GM21717 (cell line): Measurements from ENCODE around the gene ROBO2.

ENCODE experiments used
- ATAC-seq: cut with Tn5 transposase; IDR thresholded peaks from one replicate; pipeline ENCODE4 v1.9.1; 2021; ENCODE audit warnings: mild to moderate bottlenecking, moderate library complexity; ENCODE audit not compliant: unreplicated experiment

Gene ROBO2

DNA sequence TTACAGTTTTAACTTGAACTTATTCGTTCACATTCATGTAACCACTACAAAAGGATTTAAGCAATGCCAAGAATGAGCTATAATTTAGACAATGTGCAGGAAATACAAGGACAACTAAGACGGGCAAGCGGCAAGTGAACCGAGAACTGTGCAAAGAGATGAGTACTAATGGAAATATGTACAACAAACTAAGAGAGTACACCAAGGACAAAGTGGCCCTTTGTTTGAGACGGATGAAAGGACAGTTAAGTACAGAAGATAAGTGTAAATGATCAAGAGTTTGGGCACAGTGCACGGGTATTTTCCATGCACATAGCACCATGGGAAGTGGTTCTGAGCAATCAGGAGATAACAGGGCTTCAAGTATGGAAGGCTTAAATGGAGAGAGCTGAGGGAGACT is 281.7 kb downstream of the ROBO2 start:
- ATAC-seq: no peak

- no peak for ATAC-seq
These were observed 283.7 kb downstream of the ROBO2 start for GRCh38 chr3:77323626-77324025.

DNA sequence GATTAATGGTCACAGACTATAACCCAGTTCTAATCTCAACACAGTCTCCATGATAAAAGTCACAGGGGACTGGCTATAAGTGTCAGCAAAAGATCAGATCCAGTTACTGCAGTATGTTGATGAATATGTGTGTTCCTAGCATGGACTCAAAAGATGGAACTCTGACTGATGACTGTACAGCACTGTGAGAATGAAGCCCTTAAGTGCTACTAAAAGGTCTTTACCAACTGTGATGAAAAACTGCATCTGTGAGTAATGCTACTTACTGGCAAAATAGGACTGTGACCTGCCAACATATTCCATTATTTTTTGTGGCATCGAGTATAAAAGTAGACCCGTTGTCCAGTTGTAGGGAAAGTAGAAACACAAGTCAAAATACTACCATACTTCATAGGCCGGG is 284.2 kb downstream of the ROBO2 start:
- no peak for ATAC-seq

DNA sequence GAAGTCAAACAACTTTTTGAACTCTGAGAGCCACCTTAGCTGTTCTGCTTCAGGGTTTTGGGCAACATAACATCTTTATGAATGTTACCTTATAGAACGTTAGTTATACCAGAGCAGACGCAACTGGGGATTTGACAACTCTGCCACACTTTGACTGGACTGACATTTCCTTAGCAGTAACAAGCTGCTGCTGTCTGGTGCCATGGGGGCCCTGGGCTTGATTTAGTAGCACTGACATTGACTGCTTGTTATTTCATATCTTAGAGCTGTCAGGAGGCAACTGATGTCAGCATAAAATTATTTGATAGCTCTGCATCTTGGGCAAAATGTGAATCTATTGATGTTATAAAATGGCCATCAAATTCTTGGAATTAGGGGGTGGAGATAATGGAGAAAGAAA is 285.4 kb downstream of the ROBO2 start:
- no peak for ATAC-seq

- ATAC-seq: no peak
These were observed 285.8 kb downstream of the ROBO2 start for GRCh38 chr3:77325702-77326101.

DNA sequence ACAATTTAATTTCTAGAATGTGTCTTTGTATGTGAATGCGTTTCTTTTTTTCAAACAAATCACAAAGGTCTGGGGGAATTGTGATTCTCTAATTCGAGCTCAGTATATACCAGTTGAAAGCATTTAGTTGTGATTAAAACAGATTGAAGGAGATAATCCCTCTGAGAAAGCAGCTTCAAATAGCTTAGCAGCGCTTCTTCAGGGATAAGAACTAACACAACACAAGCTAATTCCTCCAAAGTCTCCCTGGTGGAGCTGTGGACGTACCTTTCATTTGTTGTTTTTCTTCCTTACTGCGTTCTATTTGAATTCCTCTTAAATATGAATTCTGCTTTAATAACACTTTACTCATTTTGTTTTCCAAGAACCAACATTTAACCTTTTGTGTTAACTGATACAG is 286.7 kb downstream of the ROBO2 start:
- ATAC-seq: no peak

GRCh38 chr3:77328690-77329089 is 288.8 kb downstream of the ROBO2 start:
- ATAC-seq: no peak

- ATAC-seq: no peak
These were observed 289.2 kb downstream of the ROBO2 start for GRCh38 chr3:77329116-77329515.

DNA sequence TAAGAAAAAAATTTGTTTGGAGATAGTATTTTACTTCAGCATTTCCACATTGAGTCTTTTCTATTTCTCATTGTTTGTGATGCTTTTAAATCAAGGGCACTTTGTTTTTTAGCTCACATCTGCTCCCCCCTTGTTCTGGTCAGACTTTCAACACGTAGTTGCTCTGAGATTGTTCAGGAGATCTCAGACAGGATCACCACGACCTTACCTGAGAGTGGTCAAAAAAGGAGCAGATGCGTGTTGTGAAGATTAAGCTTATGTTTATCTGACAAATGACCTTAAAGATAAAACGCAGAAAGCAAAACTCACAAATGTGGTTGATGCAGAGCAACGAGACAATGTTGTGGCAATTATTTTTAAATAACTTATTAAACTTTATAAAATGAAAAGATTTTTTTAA is 298.3 kb downstream of the ROBO2 start:
- ATAC-seq: no peak

DNA sequence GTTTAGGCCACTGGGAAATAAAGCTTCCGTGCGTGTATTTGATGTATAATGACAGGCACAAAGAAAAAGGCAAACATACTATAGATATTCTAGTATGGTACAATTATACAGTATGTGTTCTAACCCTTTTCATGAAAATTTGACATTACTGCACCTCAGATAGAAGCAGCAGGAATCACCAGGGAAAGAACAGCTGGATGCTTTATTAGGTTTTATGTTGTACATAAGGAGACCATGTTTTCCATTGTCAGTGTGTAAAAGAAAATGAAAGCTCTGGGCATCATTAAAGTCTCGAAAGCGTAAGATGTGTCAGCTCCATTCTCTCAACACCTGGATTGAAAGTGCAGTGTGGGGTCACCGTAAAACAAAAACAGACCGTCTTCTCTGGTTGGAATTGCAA is 302.1 kb downstream of the ROBO2 start:
- ATAC-seq: no peak

DNA sequence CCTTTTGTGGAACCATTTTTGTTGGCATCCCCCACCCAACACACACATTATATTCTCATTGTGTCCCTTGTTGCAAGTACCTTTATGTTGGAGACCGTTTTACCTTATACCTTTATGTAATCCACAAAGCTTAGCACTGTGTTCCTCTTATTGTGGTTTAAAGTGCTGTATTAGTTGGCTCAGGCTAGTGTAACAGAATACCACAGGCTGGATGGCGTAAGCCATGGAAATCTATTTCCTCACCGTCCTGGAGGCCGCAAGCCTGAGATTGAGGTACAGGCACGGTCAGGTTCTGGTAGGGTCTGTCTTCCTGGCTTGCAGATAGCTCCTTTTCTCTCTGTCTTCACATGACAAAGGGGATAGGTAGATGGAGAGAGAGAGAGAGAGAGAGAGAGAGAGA is 302.8 kb downstream of the ROBO2 start:
- ATAC-seq: no peak

- no peak for ATAC-seq
These were observed 305.1 kb downstream of the ROBO2 start for GRCh38 chr3:77345009-77345408.

DNA sequence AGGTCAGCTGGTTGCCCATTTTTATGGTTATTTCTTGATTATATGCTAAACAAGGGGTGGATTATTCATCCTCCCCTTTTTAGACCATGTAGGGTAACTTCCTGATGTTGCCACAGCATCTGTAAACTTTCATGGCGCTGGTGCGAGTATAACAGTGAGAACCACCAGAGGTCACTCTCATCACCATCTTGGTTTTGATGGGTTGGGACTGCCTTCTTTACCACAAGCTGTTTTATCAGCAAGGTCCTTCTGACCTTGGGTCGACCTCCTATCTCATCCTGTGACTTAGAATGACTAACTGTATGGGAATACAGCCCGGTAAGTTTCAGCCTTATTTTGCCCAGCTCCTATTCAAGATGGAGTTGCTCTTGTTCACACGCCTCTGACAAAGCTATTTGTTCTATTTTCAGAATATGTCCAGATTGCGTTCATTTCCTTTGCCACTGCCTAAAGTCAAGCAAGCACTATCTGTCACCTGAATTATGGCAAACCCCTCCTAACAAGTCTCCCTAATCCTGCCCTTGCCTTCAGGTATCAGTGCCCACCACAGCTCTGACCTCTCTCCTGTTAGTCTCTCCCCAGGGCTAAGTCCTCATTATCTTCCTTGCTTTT is 308.5 kb downstream of the ROBO2 start:
- no peak for ATAC-seq

- no peak for ATAC-seq
These were observed 315.1 kb downstream of the ROBO2 start for GRCh38 chr3:77354958-77355357.

- ATAC-seq: no peak
These were observed 323.0 kb downstream of the ROBO2 start for GRCh38 chr3:77362936-77363335.

- ATAC-seq: no peak
These were observed 325.3 kb downstream of the ROBO2 start for GRCh38 chr3:77365152-77365551.

DNA sequence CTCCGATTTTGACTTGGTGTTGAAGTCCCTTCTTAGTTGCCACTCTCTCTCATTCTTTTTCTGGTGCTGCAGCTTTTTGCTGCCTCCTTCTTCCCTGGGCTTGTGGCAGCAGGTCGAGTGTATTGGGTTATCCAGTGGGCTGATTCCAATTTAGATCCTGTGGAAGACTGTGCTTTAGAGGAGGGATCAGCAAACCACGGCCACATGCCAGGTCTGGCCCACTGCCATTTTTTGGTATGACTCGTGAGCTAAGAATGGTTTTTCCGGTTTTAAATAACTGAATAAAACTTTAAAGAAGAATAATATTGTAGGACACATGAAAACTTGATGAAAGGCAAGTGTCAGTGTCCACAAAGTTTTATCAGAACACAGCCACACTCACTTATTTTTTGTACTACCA is 330.5 kb downstream of the ROBO2 start:
- no peak for ATAC-seq

DNA sequence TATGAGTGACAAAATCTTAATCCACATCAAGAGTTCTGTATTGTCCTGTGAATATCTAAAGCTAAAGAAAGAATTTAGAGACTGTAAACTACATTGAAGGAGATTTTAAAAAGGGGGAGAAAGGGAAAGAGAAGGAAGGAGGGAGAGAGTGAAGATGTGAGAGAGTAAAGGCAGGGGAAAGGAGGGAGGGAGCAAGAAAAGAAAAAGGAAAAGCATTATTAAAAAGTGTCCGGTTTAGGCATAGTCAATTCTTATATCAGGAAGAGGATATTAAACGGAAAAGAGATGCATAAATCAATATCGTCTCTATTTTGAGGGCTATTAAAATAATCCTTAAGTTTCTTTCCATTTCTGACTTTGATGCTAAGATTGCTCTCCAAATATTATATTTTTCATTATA is 332.1 kb downstream of the ROBO2 start:
- ATAC-seq: no peak

GRCh38 chr3:77372634-77373346 is 332.9 kb downstream of the ROBO2 start:
- no peak for ATAC-seq

DNA sequence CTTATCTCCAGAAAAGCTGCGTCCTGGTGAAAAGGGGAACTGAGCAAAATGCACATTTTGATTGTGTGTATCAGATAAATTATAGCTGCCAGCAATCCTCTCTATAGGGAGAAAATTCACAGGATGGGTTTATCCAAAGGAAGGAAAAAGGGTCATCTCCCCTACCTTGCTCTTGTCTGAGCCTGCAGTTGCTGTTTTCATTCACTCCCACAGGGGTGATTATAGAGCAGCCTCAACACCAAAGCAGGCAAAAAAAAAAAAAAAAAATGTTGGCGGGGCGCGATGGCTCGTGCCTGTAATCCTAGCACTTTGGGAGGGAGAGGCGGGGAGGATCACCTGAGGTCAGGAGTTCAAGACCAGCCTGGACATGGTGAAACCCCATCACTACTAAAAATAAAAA is 333.7 kb downstream of the ROBO2 start:
- no peak for ATAC-seq

DNA sequence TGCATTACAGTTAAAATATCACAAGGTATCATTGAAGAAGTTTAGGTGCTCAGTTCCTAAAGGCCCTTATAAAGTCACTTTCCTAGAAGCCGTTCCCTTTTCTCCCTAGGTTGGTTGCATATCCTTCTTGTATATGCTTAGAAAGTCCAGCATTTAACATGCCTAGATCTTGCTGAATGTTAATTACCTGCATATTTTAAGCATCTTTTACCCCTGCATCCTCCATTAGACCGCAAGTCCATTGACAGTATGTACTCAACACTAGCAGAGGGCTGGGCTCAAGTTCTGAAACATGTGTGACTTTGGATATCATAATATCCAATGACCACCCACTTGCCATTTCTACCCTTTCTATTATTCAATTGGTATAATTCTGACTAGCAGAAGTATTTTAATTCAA is 336.6 kb downstream of the ROBO2 start:
- ATAC-seq: no peak

DNA sequence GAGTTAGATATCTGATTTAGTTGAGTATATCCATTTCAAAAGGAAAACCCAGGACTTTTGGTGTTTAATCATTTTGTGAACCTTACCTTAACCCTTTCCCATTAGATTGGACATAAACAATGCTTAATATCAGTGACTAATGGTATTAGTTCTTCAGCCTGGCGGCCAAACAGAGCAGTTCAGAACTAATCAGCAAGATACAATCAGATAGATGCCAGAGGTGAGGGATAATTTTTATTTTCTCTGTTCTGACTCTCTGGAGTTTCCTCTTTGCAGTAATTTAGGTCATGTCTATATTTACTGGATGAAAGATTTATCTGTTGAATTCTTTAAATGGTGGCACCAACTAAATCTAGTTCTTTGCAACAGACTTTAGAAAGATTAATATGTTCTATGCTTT is 337.8 kb downstream of the ROBO2 start:
- ATAC-seq: no peak

DNA sequence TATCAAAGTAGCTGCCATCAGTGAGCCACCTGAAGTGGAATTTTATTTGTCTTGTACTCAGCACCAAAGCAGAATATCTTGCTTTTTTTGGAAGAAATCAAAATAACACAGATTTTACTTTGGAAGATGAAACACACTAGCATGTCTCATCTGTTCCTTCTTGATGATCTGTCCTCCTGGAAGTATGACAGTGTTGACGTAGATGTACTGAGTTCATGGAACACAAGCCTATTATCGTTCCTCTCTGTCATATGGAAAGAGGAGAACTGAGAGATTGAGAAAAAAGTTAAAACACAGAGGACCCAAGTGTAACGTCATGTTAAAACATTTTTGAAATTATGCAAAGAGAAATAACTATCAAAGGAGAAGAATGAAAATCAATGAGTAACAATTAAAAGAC is 340.2 kb downstream of the ROBO2 start:
- ATAC-seq: no peak
